SK-N-SH (cell line): ENCODE measurements around the gene OR5D16.
"Not testable (repeated sequence)": the region's sequence is repeated elsewhere in the genome, so short reads cannot be mapped to it uniquely, and the experiment has no call there.

Source experiments
- EP300 ChIP-seq, 2 experiments: IDR thresholded peaks; 2 replicates each; pipeline versions ENCODE4 v1.4.0 to v1.6.1; 2012; ENCODE audit warnings: borderline replicate concordance in 1 of 2, low read depth in 1 of 2, low read length in 1 of 2
- TAF1 ChIP-seq: IDR thresholded peaks from 2 replicates; pipeline ENCODE4 v1.6.1; 2012; ENCODE audit warnings: low read depth, mild to moderate bottlenecking, low read length, moderate library complexity, borderline replicate concordance

- TF ChIP-seq EP300 (IDR thresholded peaks at IDR 0.05; ENCODE audit: borderline replicate concordance in 1 of 2, low read depth in 1 of 2, low read length in 1 of 2); TAF1: not testable (repeated sequence)
Measured at GRCh38 chr11:55873146-55873545, 34.6 kb downstream of the OR5D16 start.
